ES-I3 (cell line): ENCODE measurements around the gene IRX4.
"Not testable (repeated sequence)": the region's sequence is repeated elsewhere in the genome, so short reads cannot be mapped to it uniquely, and the experiment has no call there.

Source experiments
- H3K36me3 ChIP-seq: 2 replicates; pipeline ENCODE4 v1.6.1; 2013; ENCODE audit warnings: mild to moderate bottlenecking, low read length, control low read depth, moderate library complexity; ENCODE audit not compliant: insufficient read depth
- H3K4me1 ChIP-seq: 2 replicates; pipeline ENCODE4 v1.6.1; 2013; ENCODE audit warnings: mild to moderate bottlenecking, control low read depth, low read length; ENCODE audit not compliant: insufficient read depth
- H3K9ac ChIP-seq: 2 replicates; pipeline ENCODE4 v1.6.1; 2013; ENCODE audit warnings: low read depth, mild to moderate bottlenecking, low read length, moderate library complexity
- H3K9me3 ChIP-seq: 2 replicates; pipeline ENCODE4 v1.6.1; 2013; ENCODE audit warnings: mild to moderate bottlenecking, low read length, moderate library complexity; ENCODE audit not compliant: control insufficient read depth, insufficient read depth

Gene IRX4

DNA sequence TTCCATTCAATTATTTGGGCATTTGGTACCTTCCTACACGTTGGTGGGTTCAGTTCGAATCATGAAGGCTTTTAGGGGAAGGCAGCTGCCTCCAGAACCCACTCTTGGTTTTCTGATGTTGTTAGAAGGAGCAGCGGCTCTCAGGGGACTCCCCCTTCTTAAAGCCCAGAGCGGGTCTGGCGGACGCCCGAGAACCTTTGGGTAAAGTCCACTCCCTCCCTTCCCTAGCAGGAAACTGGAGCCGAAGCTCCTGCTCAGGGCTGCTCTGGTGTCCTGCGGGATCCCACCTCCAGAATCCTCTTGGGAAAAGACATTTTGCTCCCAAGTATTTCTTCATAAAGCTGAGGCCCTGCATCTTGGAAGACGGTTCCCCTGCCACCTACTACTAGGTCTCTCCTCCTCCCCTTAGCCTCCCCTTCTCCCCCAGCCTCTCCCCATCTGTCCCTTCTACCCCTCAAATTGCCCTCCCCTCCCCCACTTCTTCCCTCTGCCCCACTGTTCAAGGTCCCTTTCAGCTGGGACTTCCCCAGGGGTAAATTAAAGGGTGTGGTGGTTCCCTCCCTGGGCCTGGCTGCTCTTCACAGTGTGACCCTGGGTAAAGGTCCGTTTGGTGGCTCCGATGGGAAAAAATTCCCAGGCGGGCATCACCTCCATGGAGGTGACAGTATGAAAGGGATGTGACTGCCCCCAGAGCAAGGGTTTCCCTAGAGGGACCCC lies 9.3 kb downstream of the IRX4 start:
- H3K36me3 ChIP-seq: no peaks in the 10 kb centered on the region
- H3K4me1 ChIP-seq: peaks cover 3% of the 10 kb centered on the region; the same call in 1 of the 2 replicates

GRCh38 chr5:1871441-1871840 lies 11.3 kb downstream of the IRX4 start:
- Histone ChIP-seq H3K36me3 (no peaks in the 10 kb centered on the region), H3K4me1 (no peaks in the 10 kb centered on the region; the same call in 1 of the 2 replicates), H3K9me3 (no peaks in the 10 kb centered on the region), H3K9ac (no peak overlapping the region)

More for the DNA sequence above, 9.3 kb downstream of the IRX4 start:
- Histone ChIP-seq H3K9ac (no peak overlapping the region), H3K9me3 (no peaks in the 10 kb centered on the region)

DNA sequence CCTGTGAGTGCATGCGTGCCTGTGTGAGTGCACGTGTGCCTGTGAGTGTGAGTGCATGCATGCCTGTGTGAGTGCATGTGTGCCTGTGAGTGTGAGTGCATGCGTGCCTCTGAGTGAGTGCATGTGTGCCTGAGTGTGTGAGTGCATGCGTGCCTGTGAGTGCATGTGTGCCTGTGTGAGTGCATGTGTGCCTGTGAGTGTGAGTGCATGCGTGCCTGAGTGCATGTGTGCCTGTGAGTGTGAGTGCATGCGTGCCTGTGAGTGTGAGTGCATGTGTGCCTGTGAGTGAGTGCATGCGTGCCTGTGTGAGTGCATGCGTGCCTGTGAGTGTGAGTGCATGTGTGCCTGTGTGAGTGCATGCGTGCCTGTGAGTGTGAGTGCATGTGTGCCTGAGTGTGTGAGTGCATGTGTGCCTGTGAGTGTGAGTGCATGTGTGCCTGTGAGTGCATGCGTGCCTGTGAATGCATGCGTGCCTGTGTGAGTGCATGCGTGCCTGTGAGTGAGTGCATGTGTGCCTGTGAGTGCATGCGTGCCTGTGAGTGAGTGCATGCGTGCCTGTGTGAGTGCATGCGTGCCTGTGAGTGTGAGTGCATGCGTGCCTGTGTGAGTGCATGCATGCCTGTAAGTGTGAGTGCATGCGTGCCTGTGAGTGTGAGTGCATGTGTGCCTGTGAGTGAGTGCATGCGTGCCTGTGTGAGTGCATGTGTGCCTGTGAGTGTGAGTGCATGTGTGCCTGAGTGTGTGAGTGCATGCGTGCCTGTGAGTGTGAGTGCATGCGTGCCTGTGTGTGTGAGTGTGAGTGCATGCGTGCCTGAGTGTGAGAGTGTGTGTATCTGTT lies 12.1 kb downstream of the IRX4 start:
- H3K9me3 ChIP-seq, H3K36me3 ChIP-seq, H3K9ac ChIP-seq, H3K4me1 ChIP-seq: not testable (repeated sequence)

GRCh38 chr5:1868886-1869475 lies 13.7 kb downstream of the IRX4 start:
- no peaks in the 10 kb centered on the region for H3K36me3 ChIP-seq
- no peaks in the 10 kb centered on the region for H3K4me1 ChIP-seq
- no peak overlapping the region for H3K9ac ChIP-seq
- H3K9me3 ChIP-seq: no peaks in the 10 kb centered on the region

GRCh38 chr5:1867815-1868143 lies 14.9 kb downstream of the IRX4 start:
- H3K9me3 ChIP-seq: no peaks in the 10 kb centered on the region
- H3K36me3 ChIP-seq: no peaks in the 10 kb centered on the region
- H3K9ac ChIP-seq: no peak overlapping the region
- no peaks in the 10 kb centered on the region for H3K4me1 ChIP-seq

DNA sequence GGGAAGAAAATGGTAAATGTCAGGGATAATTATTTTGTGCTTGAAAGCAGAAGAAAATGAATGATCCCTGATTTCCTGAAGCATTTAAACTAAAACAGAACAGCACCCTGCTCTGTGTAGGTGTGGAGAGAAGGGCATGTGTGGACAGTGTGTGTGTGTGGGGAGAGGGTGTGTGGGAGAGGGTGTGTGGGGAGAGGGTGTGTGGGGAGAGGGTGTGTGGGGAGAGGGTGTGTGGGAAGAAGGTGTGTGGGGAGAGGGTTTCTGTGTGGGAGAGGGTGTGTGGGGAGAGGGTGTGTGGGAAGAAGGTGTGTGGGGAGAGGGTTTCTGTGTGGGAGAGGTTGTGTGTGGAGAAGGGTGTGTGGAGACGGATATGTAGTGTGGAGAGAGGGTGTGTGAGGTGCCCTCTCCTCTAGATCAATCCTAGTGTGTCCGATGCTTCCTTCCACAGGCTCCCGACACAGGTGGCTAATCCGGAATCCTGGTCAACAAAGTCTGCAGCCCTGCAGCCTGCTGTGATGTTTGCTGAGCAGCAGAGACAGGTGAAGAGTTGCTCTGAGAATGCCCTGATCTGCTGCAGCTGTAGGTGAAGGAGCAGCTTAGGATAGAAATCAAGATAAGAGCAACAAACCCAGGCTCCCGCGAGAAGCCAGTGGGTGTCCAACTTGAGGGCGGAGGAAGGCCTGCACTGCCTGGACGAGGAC lies 15.5 kb downstream of the IRX4 start:
- no peaks in the 10 kb centered on the region for H3K36me3 ChIP-seq
- no peaks in the 10 kb centered on the region for H3K4me1 ChIP-seq
- no peak overlapping the region for H3K9ac ChIP-seq
- H3K9me3 ChIP-seq: no peaks in the 10 kb centered on the region

DNA sequence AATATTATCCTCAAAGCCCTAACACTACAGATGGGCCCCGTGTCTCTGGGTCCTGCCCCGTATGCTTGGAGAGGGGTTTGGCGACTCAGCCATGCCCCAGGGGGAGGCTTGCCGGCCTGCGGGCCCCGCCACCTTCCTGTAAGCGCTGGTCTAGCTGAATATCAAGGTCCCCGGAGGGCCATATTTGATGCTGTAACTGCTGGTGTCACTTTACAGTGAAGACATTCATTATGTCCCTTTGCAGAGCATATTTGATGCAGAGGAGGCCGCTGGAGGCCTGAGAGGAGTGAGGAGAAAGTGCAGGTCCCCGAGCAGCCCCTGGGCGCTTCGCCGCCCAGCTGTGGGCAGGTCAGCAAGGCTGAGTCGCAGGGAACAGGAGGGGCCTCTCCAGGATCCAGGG lies 16.8 kb downstream of the IRX4 start:
- H3K9ac ChIP-seq: no peak overlapping the region
- no peaks in the 10 kb centered on the region for H3K4me1 ChIP-seq
- no peaks in the 10 kb centered on the region for H3K36me3 ChIP-seq
- H3K9me3 ChIP-seq: no peaks in the 10 kb centered on the region

DNA sequence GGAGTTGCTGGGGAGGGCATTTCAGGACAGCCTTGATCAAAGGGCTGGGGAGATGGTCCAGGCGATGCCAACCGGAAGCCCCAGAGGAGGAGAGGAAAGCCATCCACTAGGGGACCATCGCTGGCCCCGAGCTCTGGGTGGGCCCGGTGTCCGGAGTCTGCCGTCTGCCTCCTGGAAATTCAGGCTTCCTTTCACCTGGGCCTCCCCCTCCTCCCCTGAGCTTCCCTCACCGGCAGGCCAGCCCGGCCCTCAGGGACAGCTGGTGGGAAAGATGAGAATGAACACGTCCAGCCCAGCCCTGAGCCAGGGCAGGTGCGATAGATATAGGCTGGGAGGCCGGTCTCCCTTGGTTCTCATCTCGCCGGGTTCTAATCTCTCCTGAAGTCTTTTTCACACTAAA lies 17.2 kb downstream of the IRX4 start:
- Histone ChIP-seq H3K9me3 (no peaks in the 10 kb centered on the region), H3K36me3 (no peaks in the 10 kb centered on the region), H3K9ac (no peak overlapping the region), H3K4me1 (no peaks in the 10 kb centered on the region)

DNA sequence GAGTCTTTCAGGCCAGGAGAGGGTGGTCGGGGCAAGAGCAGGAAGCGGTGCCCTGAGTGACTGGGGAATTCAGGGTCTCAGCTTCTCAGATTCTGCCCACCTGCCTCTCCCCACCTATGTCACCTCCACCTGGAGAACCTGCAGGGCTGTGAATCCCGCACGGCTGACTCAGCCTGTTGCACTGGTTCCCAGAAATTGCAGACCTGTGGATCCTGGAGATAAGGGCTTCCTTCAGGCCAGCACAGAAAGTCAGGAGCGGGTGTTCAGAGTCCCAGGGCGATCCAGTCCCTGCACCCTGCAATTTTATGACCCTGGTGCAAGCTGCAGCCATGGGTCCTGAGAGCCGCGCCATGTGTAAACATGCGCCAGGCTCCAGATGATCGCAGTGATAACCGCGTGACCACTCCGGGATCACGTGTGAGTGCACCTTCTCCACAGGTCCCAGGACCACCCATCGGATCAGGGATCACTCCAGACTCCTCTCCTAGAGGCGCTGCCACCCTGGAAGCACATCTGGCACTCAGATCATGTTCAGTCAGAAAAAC lies 17.8 kb downstream of the IRX4 start:
- Histone ChIP-seq H3K9me3 (no peaks in the 10 kb centered on the region), H3K4me1 (no peaks in the 10 kb centered on the region), H3K36me3 (no peaks in the 10 kb centered on the region), H3K9ac (no peak overlapping the region)

DNA sequence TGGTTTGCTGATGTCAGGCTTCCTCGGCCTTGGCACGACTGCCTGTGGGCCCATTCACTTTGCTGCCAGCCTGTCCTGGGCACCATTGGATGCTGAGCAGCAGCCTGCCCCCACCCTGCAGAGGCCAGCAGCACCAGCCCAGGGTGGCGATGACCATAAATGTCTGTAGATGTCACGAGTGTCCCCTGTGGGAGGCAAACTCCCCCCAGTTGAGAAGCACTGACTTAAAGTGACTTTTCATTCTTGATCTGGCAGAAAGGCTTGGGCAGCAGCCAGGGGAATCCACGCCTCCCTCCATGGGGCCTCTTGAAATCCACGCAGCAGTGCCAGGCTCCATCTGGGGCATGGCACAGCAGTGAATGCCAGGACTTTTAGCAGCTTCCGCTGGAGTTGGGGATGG lies 21.8 kb downstream of the IRX4 start:
- no peaks in the 10 kb centered on the region for H3K4me1 ChIP-seq
- H3K9me3 ChIP-seq: no peaks in the 10 kb centered on the region
- H3K9ac ChIP-seq: no peak overlapping the region
- H3K36me3 ChIP-seq: no peaks in the 10 kb centered on the region

DNA sequence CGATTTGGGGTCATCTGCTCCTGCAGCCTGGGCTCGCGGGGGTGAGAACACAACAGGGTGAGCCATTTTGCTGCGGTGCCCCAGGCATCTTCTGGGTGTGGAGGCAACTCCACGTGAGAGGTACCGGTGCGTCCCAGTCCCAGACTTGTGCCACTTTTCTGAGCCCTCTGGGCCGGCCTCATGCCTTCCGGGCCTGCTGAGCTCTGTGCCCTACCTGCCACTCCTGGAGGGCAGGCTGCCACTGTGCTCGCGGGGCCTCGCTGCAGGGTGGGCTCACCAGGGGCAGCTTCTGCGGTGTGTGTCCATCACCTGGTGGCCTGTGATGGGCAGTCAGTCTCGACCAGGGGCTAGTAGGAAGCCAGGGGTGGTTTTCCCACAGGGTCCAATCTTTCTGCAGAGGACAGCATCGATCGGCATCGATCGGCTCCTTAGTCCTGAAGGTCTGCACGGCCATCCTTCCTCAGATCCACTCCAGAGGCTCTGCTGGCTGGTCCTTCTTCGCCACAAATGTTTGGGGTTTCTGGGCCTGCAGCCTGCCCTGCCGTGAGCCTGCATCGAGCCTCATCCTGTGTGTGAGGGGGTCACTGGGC lies 22.6 kb downstream of the IRX4 start:
- Histone ChIP-seq H3K9ac (no peak overlapping the region), H3K4me1 (no peaks in the 10 kb centered on the region), H3K36me3 (no peaks in the 10 kb centered on the region), H3K9me3 (no peaks in the 10 kb centered on the region)

- no peak overlapping the region for H3K9ac ChIP-seq
- no peaks in the 10 kb centered on the region for H3K9me3 ChIP-seq
- H3K36me3 ChIP-seq: no peaks in the 10 kb centered on the region
- no peaks in the 10 kb centered on the region for H3K4me1 ChIP-seq
Observed at GRCh38 chr5:1859099-1859498, 23.6 kb downstream of the IRX4 start.

DNA sequence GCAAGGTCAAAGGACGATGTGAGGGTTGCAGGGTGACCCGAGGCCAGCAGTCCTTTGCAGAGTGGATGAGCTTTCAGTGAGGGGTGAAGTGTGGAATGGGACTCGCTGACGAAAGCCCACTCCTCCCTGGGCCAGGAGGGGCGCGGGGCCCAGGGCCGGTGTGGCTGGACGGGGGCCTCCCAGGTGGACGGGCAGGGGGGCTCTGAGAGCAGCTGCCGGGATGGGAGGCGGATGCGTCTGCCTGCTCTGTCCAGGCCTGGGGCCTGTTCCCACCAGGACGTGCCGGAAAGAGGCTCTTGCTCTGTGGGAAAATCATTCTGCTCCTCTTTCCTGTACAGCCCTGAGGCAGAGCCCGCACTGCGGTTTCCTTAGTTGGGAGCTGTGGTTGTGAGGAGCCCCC lies 24.3 kb downstream of the IRX4 start:
- Histone ChIP-seq H3K9me3 (no peaks in the 10 kb centered on the region), H3K4me1 (no peaks in the 10 kb centered on the region), H3K36me3 (no peaks in the 10 kb centered on the region), H3K9ac (no peak overlapping the region)

DNA sequence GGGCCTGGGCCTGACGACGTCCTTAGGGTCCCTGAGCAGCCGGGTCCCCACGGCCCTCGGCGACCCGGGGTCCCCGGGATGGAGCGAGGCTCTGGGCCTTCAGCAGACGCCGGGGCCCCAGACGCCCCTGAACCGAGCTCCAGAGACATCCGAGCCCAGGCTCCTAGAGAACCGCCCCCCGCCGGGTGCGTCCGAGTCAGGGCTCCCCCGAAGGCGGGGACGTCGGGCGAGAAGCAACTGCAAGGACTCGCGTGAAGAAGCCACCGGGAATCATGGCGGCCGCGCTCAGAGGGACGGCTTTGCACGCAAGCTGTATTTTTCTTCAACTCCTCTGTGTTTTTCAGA lies 25.5 kb downstream of the IRX4 start:
- Histone ChIP-seq H3K9me3 (no peaks in the 10 kb centered on the region), H3K9ac (no peak overlapping the region), H3K36me3 (no peaks in the 10 kb centered on the region)

More for the DNA sequence above, 25.5 kb downstream of the IRX4 start:
- H3K4me1 ChIP-seq: no peaks in the 10 kb centered on the region
